Measurements from ENCODE around the gene IKZF2. TPM values are rescaled to one million over a fixed set of nuclear protein-coding genes. Genes with fewer than 3 reads are reported as not detected.

IKZF2 gene
- total and polyA plus RNA-seq, 2 of the 4 experiments (the other 2 are of a cell fraction): 2.1 to 25.5 TPM

- Histone ChIP-seq H4K91ac (ENCODE audit: insufficient read depth, low read depth, low read length) (no peak overlapping the region), H3K56ac (ENCODE audit: extremely low read depth, insufficient read depth, low read length) (no peak overlapping the region), H3K4me3 (ENCODE audit: insufficient read depth, low read depth, low read length) (no peak overlapping the region), H2BK20ac (ENCODE audit: low read depth, low read length) (no peak overlapping the region), H4K20me1 (ENCODE audit: insufficient read depth, low read length) (no peaks in the 10 kb centered on the region), H2BK5ac (ENCODE audit: low read depth, low read length, poor library complexity, severe bottlenecking) (no peak overlapping the region), H4K8ac (ENCODE audit: low read depth in 2 of 2, low read length in 2 of 2) (no peak overlapping the region), H3K4ac (ENCODE audit: low read depth, low read length) (no peak overlapping the region), H3K36me3 (ENCODE audit: control insufficient read depth, insufficient read depth, low read length) (no peaks in the 10 kb centered on the region), H3K27me3 (ENCODE audit: control insufficient read depth, insufficient read depth, low read length) (no peaks in the 10 kb centered on the region), H2AK5ac (ENCODE audit: low read depth, low read length) (no peak overlapping the region), H3K9ac (ENCODE audit: low read depth, low read length) (no peak overlapping the region), H3K79me1 (ENCODE audit: low read depth in 1 of 2, low read length in 2 of 2) (no peaks in the 10 kb centered on the region), H3K23ac (ENCODE audit: low read depth, low read length) (no peak overlapping the region), H3K9me3 (ENCODE audit: control insufficient read depth, insufficient read depth, low read length) (no peaks in the 10 kb centered on the region), H3K9me1 (ENCODE audit: insufficient read depth, low read length) (no peaks in the 10 kb centered on the region), H3K18ac (ENCODE audit: low read depth, low read length) (no peak overlapping the region), H3K14ac (replicated peaks; ENCODE audit: low read depth, low read length) (no peak overlapping the region), H3K27ac (ENCODE audit: insufficient read depth, low read length) (no peak overlapping the region), H2BK120ac (ENCODE audit: low read depth, low read length) (no peak overlapping the region), H2BK15ac (ENCODE audit: low read depth, low read length) (no peak overlapping the region), H3K4me1 (ENCODE audit: control insufficient read depth, insufficient read depth, low read length) (no peaks in the 10 kb centered on the region), H3K4me2 (ENCODE audit: low read depth, low read length) (no peak overlapping the region), H2AFZ (replicated peaks; ENCODE audit: low read length, poor library complexity) (peak overlapping the region; percentile 26), H4K5ac (ENCODE audit: low read depth, low read length) (no peak overlapping the region), H2AK9ac (replicated peaks; ENCODE audit: low read depth, low read length, poor library complexity) (no peak overlapping the region)
- dilution Hi-C loops (cut with HindIII; ENCODE audit: low sequenced_read_pairs, unreplicated experiment): no loop called here
- intact Hi-C loops (cut with micrococcal nuclease): no loop called here
- ATAC-seq (ENCODE audit: low read depth) (no peak), DNase-seq (no peak)
- 20% methylated on average over 1 of the region's 1 CpG; no CpG with 5 or more reads in 1 of the 2 experiments for WGBS, 2 experiments (ENCODE audit: extremely low coverage in 2 of 2, insufficient read length in 1 of 2)
- ChIA-PET POLR2A (ENCODE audit: unreplicated experiment) (no interaction called here), CTCF (no interaction called here)
- no TSS peak for BruUV-seq (replicated peaks)
- TF ChIP-seq RCOR1 (IDR thresholded peaks at IDR 0.05; ENCODE audit: insufficient replicate concordance, low read length) (no peak), MAFK (IDR thresholded peaks at IDR 0.05; ENCODE audit: low read depth, low read length) (no peak), CTCF (conservative IDR thresholded peaks at IDR 0.05; ENCODE audit: low read depth, low read length) (no peak), POLR2A (IDR thresholded peaks at IDR 0.05; ENCODE audit: low read depth, low read length) (no peak)
- in situ Hi-C loops (cut with MboI; ENCODE audit: low sequenced_read_pairs): no loop called here
Measured at GRCh38 chr2:213172641-213173040, 21.2 kb upstream of the IKZF2 start.

Data from IMR-90 (cell line).